IgD-negative memory B cell (primary cell): ENCODE results near the gene KATNB1. TPM values are rescaled to one million over a fixed set of nuclear protein-coding genes. Genes with fewer than 3 reads are reported as not detected.
A peak's percentile ranks its signal among the peaks of the same experiment; 100 is the strongest.
"Not testable (repeated sequence)": the region's sequence is repeated elsewhere in the genome, so short reads cannot be mapped to it uniquely, and the experiment has no call there.

Experiments
- H3K27ac Mint-ChIP-seq, 3 donors: one replicate each; pipeline ENCODE4 v1.8.0; 2020 to 2022; ENCODE audit warnings: mild to moderate bottlenecking in 3 of 3, mixed read lengths in 3 of 3, moderate library complexity in 1 of 3
- H3K27me3 Mint-ChIP-seq: one replicate; pipeline ENCODE4 v1.8.0; 2021; ENCODE audit warnings: mixed read lengths
- H3K36me3 Mint-ChIP-seq: one replicate; pipeline ENCODE4 v1.8.0; 2020; ENCODE audit warnings: mild to moderate bottlenecking, mixed read lengths
- H3K4me1 Mint-ChIP-seq, 3 donors: one replicate each; pipeline ENCODE4 v1.8.0; 2020 to 2022; ENCODE audit warnings: mixed read lengths in 3 of 3, mild to moderate bottlenecking in 1 of 3
- H3K4me3 Mint-ChIP-seq, 4 donors: one replicate each; pipeline ENCODE4 v1.8.0; 2020 to 2022; ENCODE audit warnings: mild to moderate bottlenecking in 4 of 4, mixed read lengths in 4 of 4, moderate library complexity in 3 of 4
- H3K9me3 Mint-ChIP-seq, 3 donors: one replicate each; pipeline ENCODE4 v1.8.0; 2020 to 2021; ENCODE audit warnings: mixed read lengths in 3 of 3, mild to moderate bottlenecking in 1 of 3
- polyA plus RNA-seq: library from polyadenylated mRNA; unstranded; fragments of 300-500 nt; fragmentation: Illumina TruSeq; gene quantifications from one replicate; pipeline ENCODE4 v1.2.3, GENCODE V29; 2021

The KATNB1 gene
- polyA plus RNA-seq, 1 donor from 2014 or later = 16.6 TPM

GRCh38 chr16:57709663-57710062 is 25.9 kb upstream of the KATNB1 start:
- Mint-ChIP-seq H3K9me3 (no peaks in the 10 kb centered on the region), H3K4me3 (no peak overlapping the region), H3K36me3 (no peaks in the 10 kb centered on the region), H3K27ac (no peak overlapping the region), H3K4me1 (no peaks in the 10 kb centered on the region), H3K27me3 (peaks cover 18% of the 10 kb centered on the region)

GRCh38 chr16:57711346-57711745 is 24.2 kb upstream of the KATNB1 start:
- H3K36me3 Mint-ChIP-seq = no peaks in the 10 kb centered on the region
- H3K27ac Mint-ChIP-seq = no peak overlapping the region
- no peaks in the 10 kb centered on the region for H3K9me3 Mint-ChIP-seq
- H3K4me1 Mint-ChIP-seq = no peaks in the 10 kb centered on the region
- H3K27me3 Mint-ChIP-seq = peaks cover 27% of the 10 kb centered on the region
- H3K4me3 Mint-ChIP-seq = no peak overlapping the region

- no peaks in the 10 kb centered on the region for H3K36me3 Mint-ChIP-seq
- peaks cover 27% of the 10 kb centered on the region for H3K27me3 Mint-ChIP-seq
- H3K9me3 Mint-ChIP-seq = no peaks in the 10 kb centered on the region
- no peak overlapping the region for H3K27ac Mint-ChIP-seq
- H3K4me3 Mint-ChIP-seq = no peak overlapping the region
- no peaks in the 10 kb centered on the region for H3K4me1 Mint-ChIP-seq
Measured at GRCh38 chr16:57711993-57712392, 23.6 kb upstream of the KATNB1 start.

- peaks cover 27% of the 10 kb centered on the region for H3K27me3 Mint-ChIP-seq
- not testable (repeated sequence) for H3K27ac Mint-ChIP-seq, H3K4me3 Mint-ChIP-seq, H3K4me1 Mint-ChIP-seq, H3K36me3 Mint-ChIP-seq, H3K9me3 Mint-ChIP-seq
Measured at GRCh38 chr16:57712569-57712968, 23.0 kb upstream of the KATNB1 start.

- no peak overlapping the region for H3K27ac Mint-ChIP-seq
- peaks cover 24% of the 10 kb centered on the region for H3K27me3 Mint-ChIP-seq
- no peak overlapping the region for H3K4me3 Mint-ChIP-seq
- no peaks in the 10 kb centered on the region for H3K36me3 Mint-ChIP-seq
- H3K9me3 Mint-ChIP-seq = no peaks in the 10 kb centered on the region
- no peaks in the 10 kb centered on the region for H3K4me1 Mint-ChIP-seq
Measured at GRCh38 chr16:57713596-57713995, 22.0 kb upstream of the KATNB1 start.

- Mint-ChIP-seq H3K9me3 (no peaks in the 10 kb centered on the region), H3K27me3 (peaks cover 23% of the 10 kb centered on the region), H3K36me3 (no peaks in the 10 kb centered on the region), H3K27ac (no peak overlapping the region), H3K4me3 (no peak overlapping the region), H3K4me1 (no peaks in the 10 kb centered on the region)
Measured at GRCh38 chr16:57714047-57714446, 21.5 kb upstream of the KATNB1 start.

- Mint-ChIP-seq H3K27me3 (peaks cover 6% of the 10 kb centered on the region), H3K4me3 (no peak overlapping the region), H3K9me3 (no peaks in the 10 kb centered on the region), H3K36me3 (no peaks in the 10 kb centered on the region), H3K4me1 (peaks cover 0 to 4% (median 3%) of the 10 kb centered on the region in 3 donors), H3K27ac (no peak overlapping the region)
Measured at GRCh38 chr16:57720142-57720575, 15.4 kb upstream of the KATNB1 start.

GRCh38 chr16:57721356-57722209 is 14.0 kb upstream of the KATNB1 start:
- H3K36me3 Mint-ChIP-seq = no peaks in the 10 kb centered on the region
- H3K9me3 Mint-ChIP-seq = no peaks in the 10 kb centered on the region
- H3K27me3 Mint-ChIP-seq = peaks cover 2% of the 10 kb centered on the region
- H3K4me1 Mint-ChIP-seq = peaks cover 1 to 8% (median 5%) of the 10 kb centered on the region in 3 donors
- no peak overlapping the region for H3K4me3 Mint-ChIP-seq
- H3K27ac Mint-ChIP-seq = no peak overlapping the region

GRCh38 chr16:57722210-57722499 is 13.4 kb upstream of the KATNB1 start:
- Mint-ChIP-seq H3K9me3 (no peaks in the 10 kb centered on the region), H3K4me1 (peaks cover 1 to 8% (median 5%) of the 10 kb centered on the region in 3 donors), H3K27ac (no peak overlapping the region), H3K36me3 (no peaks in the 10 kb centered on the region), H3K4me3 (no peak overlapping the region), H3K27me3 (peaks cover 2% of the 10 kb centered on the region)

GRCh38 chr16:57722651-57723050 is 12.9 kb upstream of the KATNB1 start:
- peaks cover 2% of the 10 kb centered on the region for H3K27me3 Mint-ChIP-seq
- no peak overlapping the region for H3K27ac Mint-ChIP-seq
- H3K4me3 Mint-ChIP-seq = no peak overlapping the region

GRCh38 chr16:57723170-57723569 is 12.4 kb upstream of the KATNB1 start:
- Mint-ChIP-seq H3K4me1 (peaks cover 1 to 8% (median 5%) of the 10 kb centered on the region in 3 donors), H3K27ac (no peak overlapping the region), H3K36me3 (no peaks in the 10 kb centered on the region), H3K9me3 (no peaks in the 10 kb centered on the region), H3K4me3 (no peak overlapping the region), H3K27me3 (peaks cover 2% of the 10 kb centered on the region)

More at GRCh38 chr16:57722651-57723050, 12.9 kb upstream of the KATNB1 start:
- H3K9me3 Mint-ChIP-seq = no peaks in the 10 kb centered on the region
- no peaks in the 10 kb centered on the region for H3K36me3 Mint-ChIP-seq
- peaks cover 1 to 8% (median 5%) of the 10 kb centered on the region in 3 donors for H3K4me1 Mint-ChIP-seq

GRCh38 chr16:57724531-57724930 is 11.0 kb upstream of the KATNB1 start:
- Mint-ChIP-seq H3K9me3 (no peaks in the 10 kb centered on the region), H3K4me1 (peaks cover 1 to 8% (median 5%) of the 10 kb centered on the region in 3 donors), H3K27ac (no peak overlapping the region), H3K27me3 (peaks cover 2% of the 10 kb centered on the region), H3K4me3 (no peak overlapping the region), H3K36me3 (no peaks in the 10 kb centered on the region)

- Mint-ChIP-seq H3K36me3 (no peaks in the 10 kb centered on the region), H3K27ac (peak overlapping the region in 1 of 3 donors; percentile 76), H3K4me3 (no peak overlapping the region), H3K27me3 (peaks cover 2% of the 10 kb centered on the region), H3K9me3 (no peaks in the 10 kb centered on the region), H3K4me1 (peaks cover 1 to 8% (median 5%) of the 10 kb centered on the region in 3 donors)
Measured at GRCh38 chr16:57725151-57725550, 10.4 kb upstream of the KATNB1 start.

- H3K27me3 Mint-ChIP-seq = no peaks in the 10 kb centered on the region
- peak overlapping the region in 1 of 3 donors; percentile 76 for H3K27ac Mint-ChIP-seq
- no peaks in the 10 kb centered on the region for H3K36me3 Mint-ChIP-seq
- peaks cover 1 to 8% (median 5%) of the 10 kb centered on the region in 3 donors for H3K4me1 Mint-ChIP-seq
- no peaks in the 10 kb centered on the region for H3K9me3 Mint-ChIP-seq
- H3K4me3 Mint-ChIP-seq = no peak overlapping the region
Measured at GRCh38 chr16:57725554-57725953, 10.0 kb upstream of the KATNB1 start.

GRCh38 chr16:57725976-57726375 is 9.6 kb upstream of the KATNB1 start:
- Mint-ChIP-seq H3K27me3 (no peaks in the 10 kb centered on the region), H3K4me1 (peaks cover 1 to 8% (median 5%) of the 10 kb centered on the region in 3 donors), H3K9me3 (no peaks in the 10 kb centered on the region), H3K4me3 (no peak overlapping the region), H3K27ac (no peak overlapping the region), H3K36me3 (no peaks in the 10 kb centered on the region)

- Mint-ChIP-seq H3K36me3 (no peaks in the 10 kb centered on the region), H3K4me3 (no peak overlapping the region), H3K27me3 (no peaks in the 10 kb centered on the region), H3K27ac (no peak overlapping the region), H3K9me3 (no peaks in the 10 kb centered on the region), H3K4me1 (peaks cover 1 to 8% (median 5%) of the 10 kb centered on the region in 3 donors)
Measured at GRCh38 chr16:57726433-57726947, 9.1 kb upstream of the KATNB1 start.
